ENCODE results near the gene IGF2BP2.

Gene IGF2BP2

DNA sequence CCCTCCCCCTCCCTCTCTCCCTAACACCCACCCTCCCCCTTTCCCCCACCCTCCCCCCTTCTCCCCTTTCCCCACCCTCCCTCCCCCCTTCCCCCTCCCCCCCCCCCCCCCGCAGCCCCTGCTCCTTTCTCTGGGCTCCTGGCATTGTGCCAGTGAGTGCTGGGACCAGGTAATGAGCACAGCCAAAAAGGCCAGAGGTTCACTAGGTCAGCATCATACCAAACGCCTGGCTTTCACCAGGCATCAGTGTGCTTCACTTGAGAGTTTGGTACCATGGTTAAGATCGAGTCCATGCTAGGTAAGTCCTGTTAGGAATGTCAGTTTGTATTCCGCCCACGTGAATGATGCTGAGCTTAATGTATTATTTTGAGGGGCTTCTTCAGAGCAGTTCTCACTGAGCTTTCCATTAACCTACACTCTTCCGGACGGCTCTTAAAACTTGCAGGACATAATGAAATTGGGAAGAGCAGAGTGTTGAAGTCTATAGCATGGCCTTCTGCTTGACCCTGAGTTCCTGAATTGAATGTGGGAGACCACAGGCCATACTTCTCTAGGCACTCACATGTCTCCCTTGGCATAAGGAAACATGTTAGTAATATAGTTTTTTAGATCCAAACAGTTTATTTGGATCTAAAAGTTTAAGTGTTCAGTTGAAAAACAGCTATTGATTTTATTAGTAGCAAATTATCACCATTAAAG, 193.2 kb downstream of the IGF2BP2 start:
- no peak for DNase-seq

DNA sequence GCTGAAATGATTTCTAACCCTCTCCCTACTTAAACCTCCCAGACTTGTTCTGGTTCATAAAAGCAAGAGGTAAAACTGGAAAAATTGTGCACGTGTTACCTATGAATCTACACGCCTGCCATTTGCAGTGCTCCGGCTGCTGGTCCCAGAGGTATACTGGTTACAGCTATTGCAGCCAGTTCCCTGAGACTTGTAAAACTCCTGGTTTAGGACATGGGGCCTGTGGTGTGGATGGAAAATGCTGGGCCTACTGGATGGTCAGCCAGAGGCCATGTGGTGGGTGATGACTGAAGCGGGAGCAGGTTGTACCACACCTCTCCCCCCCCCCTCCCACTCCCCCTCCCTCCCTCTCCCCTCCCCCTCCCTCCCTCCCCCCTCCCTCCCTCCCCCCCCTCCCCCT, 193.7 kb downstream of the IGF2BP2 start:
- DNase-seq = no peak

GRCh38 chr3:185630182-185630622, 194.6 kb downstream of the IGF2BP2 start:
- no peak for DNase-seq

DNA sequence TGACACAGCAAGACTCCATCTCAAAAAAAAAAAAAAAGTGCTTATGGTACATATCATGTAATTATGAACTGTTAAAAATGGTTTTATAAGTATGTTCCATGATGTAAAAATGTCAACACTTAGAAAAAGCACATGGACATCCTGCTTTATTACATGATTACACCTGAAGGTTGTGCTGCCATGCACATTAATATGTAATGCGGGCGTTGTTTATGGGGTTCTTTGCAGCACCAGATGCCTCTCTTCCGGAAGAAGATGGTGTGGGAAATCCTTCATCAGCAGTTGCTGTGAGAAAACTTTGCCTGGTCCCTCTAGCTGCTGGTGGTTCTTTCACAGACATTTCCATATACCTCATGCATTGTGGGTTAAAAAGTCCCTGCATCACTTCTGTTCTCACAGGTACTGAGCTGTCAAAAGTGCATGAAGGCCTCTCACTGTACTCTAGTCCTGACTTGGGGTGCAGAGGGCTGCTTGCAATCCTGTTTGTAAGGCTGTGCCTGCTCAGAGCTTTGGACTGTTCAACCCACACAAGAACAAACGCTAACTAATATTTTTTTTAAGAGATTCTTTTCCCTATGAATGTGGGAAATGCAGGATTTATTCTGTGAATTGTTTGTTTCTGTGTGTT, 195.2 kb downstream of the IGF2BP2 start:
- DNase-seq = no peak

- no peak for DNase-seq
Measured at GRCh38 chr3:185625784-185626183, 199.1 kb downstream of the IGF2BP2 start.

DNA sequence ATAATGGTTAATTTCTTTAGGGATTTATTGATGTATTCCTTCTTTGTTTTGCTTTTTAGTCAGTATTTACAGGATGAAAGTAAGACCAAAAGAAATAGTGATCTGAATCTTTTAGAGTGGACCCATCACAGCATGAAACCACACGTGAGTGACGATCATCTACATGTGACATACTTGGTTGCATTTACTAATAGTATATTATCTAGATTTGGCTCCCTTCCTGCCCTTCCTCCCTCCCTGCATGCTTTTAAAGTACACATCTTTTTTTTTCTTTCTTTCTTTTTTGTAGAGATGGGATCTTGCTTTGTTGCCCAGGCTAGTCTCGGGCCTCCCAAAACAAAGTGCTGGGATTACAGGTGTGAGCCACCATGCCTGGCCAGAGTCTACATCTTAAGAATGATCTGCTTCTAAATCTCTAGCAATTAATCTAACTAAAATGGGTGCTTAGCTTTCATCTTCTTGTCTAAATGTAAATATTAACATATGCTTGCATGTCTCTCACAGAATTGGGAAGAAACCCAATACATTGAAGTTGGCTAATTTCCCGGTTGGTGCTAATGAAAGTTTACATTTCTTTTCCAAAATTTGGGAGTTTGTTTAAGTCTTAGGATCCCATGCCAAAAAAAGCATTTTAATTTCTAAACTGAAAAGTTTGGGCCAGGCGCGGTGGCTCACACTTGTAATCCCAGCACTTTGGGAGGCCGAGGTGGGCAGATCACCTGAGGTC, 200.7 kb downstream of the IGF2BP2 start:
- no peak for DNase-seq

DNA sequence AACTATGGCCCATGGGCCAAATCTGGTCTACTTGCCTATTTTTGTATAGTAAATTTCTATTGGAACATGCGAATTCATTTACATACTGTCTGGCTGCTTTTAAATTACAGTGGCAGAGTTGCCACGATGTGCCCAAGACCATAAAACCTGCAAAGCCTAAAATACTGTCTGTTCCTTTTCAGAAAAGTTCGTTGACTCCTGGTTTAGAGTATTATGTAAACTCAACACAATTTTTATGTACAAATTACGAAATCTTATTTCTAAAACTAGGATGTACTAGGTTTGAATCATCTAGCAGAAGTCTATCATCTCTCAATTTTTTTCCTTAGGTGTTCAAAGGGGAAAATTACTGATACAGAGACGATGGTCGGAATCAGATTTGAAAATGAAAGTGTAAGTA, 211.8 kb downstream of the IGF2BP2 start:
- DNase-seq = peak; percentile 12

DNA sequence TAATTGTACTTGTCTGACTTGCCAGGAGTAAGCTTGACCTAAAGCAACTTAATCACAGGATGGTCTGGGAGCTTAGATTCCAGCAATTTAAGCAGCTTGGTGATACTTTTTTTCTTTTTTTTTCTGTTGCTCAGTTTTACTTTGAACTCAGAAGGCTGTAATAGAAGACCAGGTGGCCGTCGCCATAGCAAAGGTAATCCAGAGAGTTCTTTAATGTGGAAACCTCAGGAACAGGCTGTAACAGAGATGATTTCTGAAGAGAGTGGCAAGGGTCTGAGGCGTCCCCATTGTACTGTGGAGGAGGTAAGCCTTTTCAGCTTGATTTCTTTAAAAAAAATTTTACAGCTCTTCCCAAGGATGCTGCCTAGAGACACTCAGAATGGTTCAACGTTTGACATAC, 218.6 kb downstream of the IGF2BP2 start:
- no peak for DNase-seq

DNA sequence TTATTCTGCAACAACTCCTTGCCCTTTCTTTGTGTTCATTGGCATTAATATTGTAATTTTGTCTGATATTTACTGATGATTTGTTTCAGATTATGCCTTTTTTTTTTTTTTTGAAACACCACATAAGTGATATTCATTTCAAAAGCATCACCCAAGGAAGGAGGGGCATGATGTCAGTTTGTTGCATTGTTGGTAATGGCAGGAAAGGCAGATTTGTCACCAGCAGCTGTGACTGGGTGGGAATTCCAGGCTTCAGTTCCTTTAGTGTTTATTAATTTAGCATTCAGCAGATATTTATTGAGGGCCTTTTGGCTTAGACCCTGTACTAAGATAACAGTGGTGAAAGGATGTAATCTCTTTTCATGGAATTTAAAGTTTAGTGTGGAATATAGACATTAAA, 219.3 kb downstream of the IGF2BP2 start:
- no peak for DNase-seq

- DNase-seq = no peak
Measured at GRCh38 chr3:185595526-185595925, 229.3 kb downstream of the IGF2BP2 start.

GRCh38 chr3:185594073-185594472, 230.8 kb downstream of the IGF2BP2 start:
- no peak for DNase-seq
